GM19023 (cell line): ENCODE results near the gene ARFGEF3.

Experiments
- ATAC-seq: cut with Tn5 transposase; IDR thresholded peaks from one replicate; pipeline ENCODE4 v1.9.1; 2021; ENCODE audit warnings: mild to moderate bottlenecking, moderate library complexity; ENCODE audit not compliant: unreplicated experiment

Gene ARFGEF3

GRCh38 chr6:138238368-138238767 lies 76.6 kb downstream of the ARFGEF3 start:
- no peak for ATAC-seq

DNA sequence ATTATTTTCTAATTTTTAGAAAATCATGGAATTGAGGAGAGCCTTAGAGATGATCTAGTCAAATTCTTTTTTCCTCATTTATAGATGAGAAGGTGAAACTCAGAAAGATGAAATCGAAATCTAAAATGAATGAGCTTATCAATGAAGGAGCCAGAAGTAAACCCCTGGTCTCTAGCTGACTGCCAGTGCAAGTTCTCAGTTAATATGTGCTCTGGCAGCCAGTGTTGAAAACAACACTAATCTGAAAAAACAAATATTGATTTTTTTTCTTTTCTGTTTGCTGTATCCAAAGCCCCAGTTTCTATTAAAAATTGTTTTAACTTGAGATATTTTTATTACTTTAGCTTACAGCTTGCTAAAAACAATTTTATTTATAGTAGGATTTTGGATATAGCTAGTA lies 78.0 kb downstream of the ARFGEF3 start:
- ATAC-seq, result no peak

DNA sequence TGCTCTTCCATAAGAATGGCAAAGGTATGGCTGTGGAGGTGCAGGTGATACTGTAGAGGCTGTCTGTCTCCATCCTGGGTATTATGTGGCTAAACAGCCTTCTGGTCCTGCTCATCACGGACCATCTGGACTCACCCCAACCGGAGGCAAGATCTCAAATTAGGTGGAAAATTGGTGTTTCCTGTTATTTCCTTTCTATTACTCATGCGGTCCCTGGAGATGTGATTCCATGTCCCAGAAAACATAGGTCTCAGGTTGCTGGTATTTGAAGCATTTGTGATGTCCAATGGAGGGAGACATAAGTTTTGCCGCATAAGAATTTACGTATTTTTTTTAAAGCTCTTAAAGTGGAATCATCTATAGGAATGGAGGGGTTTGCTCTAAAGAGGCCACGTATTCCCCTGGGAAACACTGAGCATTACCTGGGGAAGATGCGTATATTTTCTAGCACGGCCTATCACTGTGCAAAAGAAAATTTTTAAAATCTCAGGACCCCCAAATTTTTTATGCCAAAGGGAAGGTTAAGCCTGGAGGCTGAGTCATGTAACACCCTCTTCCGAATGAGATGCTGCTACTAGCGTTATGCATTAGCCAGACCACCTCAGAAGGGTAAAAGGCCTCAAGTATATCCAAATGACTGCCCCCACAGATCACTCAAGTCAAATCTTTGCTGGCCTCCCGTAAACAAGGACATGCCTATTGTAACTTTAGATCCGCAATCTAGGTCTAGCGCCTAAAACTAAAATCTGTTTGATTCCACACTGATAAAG lies 78.9 kb downstream of the ARFGEF3 start:
- ATAC-seq, result no peak

DNA sequence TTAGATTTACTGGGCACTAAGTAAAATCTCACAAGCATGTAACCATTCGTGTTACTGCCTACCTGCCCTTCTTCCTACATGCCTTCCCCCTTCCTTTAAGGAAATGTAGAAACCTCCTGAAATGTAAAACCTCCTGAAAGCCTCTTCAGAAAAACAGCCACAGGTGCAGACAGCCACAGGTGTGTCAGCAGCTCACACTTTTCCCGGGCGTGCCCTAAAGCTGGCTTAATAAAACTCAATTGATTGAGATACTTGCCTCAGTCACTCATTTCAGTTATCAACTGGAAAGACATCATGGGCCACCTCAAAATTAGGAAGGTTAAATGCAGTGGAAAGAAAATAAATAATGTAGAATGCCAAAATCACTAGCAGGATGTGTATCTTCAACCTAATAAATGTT lies 79.6 kb downstream of the ARFGEF3 start:
- ATAC-seq, result no peak

GRCh38 chr6:138241934-138242333 lies 80.2 kb downstream of the ARFGEF3 start:
- no peak for ATAC-seq

GRCh38 chr6:138242987-138243592 lies 81.4 kb downstream of the ARFGEF3 start:
- ATAC-seq, result no peak

GRCh38 chr6:138245751-138246150 lies 84.0 kb downstream of the ARFGEF3 start:
- ATAC-seq, result no peak

DNA sequence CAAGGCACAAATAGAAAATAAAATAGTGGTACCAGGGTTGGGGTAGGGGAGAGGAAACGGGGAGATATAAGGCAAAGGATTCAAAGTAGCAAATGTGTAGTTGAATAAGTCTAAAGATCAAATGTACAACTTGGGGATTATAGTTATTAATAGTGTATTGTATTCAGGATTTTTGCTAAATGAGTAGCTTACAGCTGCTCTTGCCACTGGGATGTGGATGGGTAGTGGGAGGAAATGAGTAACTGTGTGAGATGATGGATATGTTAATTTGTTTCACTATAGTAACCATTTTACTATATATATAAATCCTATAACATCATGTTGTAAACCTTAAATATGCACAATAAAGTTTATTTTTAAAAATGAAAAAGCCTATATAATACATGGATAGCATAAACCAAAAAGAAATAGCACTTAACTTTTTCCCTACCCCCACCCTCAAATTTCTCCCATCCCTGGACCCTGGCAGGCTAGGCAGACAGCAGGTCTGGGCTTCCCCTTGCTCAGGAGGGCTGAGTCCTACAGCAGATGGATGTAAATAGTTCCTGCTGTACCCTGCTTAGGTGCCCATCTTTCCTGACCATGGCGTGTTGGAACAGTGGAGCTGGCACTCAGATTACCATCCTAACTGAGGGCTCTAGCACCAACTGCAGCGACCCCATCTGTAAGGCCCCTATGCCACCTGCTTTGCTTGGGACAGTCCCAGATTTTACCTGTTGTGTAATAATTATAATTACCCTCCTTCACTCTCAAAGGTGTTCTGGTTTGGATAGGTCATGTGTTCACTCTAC lies 85.1 kb downstream of the ARFGEF3 start:
- no peak for ATAC-seq

GRCh38 chr6:138248011-138248410 lies 86.3 kb downstream of the ARFGEF3 start:
- ATAC-seq, result no peak

- no peak for ATAC-seq
Measured at GRCh38 chr6:138248878-138249277, 87.1 kb downstream of the ARFGEF3 start.

- no peak for ATAC-seq
Measured at GRCh38 chr6:138250053-138250452, 88.3 kb downstream of the ARFGEF3 start.

DNA sequence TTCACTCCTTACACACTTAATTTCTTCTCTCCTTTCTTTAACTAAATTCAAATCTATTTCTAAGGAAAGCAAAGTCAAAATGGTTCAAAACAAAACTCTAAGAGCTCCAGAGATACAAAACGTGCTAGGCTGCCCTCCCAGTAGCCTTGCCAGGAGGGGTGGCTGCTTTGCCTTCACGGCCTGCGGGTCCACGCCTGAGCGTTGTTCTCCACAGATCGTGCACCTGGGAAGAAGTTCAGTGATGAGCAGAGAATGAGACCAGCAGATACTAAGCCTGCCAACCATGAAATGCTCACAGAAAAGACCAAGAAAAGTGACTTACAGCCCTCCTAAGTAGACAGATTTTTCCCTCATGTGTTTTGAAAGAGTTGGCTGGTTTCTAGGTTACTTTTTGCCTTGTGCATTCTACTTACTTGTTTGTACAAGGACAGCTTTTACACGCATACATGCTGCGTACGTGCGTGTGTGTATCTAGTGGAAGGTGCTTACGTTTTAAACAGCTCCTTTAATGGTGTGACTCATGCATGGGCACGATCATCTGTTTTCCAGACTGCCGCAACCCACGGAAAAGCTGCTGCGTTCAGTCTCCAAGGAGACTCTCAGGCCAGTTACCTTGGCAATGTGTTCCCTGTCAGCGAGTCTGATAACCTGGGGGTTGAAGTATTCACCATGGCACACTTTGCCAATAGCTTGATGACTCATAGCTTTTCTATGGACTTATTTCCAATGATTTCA lies 88.9 kb downstream of the ARFGEF3 start:
- ATAC-seq, result no peak

DNA sequence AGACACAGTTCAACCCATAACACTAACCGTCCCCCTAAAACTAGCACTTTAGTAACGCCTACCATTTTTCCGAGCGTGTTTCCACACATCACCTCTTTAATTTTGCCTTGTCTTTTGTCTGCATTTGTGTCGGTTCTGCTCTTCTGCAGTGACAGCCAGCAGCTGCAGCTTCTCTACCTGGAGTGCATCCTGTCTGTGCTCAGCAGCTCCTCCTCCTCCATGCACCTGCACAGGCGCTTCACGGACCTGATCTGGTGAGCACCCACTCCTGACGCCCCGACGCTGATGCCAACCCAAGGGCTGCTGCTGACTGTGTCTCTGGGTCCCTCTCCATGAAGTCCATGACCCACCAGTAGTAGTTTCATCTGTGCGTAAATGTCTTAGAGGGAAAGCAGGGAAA lies 92.0 kb downstream of the ARFGEF3 start:
- ATAC-seq, result no peak

- no peak for ATAC-seq
Measured at GRCh38 chr6:138255443-138255842, 93.7 kb downstream of the ARFGEF3 start.

DNA sequence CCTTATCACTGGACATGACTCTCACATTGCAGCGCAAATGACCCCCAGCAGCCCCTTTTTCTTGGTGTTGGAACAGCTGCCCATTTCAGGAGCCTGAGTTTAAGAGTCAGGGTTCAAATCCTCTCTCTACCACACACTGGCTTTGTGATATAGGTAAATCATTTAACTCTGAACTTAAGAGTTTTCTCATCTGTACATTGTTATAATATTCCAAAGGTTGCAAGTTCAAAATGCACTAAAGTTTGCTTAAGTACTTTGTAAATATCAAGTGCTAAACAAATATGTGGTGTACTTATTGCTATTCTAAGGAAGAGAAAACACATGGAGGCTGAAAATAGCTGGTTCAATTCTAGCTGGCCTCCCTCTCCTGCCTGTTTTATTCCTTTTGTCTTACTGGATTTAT lies 95.9 kb downstream of the ARFGEF3 start:
- no peak for ATAC-seq

DNA sequence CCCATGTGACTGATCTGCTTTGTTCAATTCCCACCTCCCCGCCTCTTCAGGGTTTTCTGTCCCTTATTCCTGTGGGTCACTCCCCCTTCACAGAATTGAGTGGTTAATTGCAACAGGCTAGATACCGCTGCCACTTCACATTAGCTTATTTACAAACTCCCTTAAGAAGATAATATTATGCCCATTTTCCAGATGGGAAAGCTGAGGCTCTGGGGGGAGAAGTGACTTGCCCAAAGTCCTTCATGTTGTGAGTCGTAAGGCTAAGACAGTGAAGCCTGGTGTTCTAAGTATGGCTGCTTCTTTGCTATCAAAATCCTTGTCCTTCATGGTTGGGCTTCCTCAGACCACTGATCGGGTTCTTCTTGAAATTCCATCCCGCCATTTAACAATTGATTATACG lies 96.5 kb downstream of the ARFGEF3 start:
- ATAC-seq, result no peak

- no peak for ATAC-seq
Measured at GRCh38 chr6:138258991-138259390, 97.3 kb downstream of the ARFGEF3 start.

DNA sequence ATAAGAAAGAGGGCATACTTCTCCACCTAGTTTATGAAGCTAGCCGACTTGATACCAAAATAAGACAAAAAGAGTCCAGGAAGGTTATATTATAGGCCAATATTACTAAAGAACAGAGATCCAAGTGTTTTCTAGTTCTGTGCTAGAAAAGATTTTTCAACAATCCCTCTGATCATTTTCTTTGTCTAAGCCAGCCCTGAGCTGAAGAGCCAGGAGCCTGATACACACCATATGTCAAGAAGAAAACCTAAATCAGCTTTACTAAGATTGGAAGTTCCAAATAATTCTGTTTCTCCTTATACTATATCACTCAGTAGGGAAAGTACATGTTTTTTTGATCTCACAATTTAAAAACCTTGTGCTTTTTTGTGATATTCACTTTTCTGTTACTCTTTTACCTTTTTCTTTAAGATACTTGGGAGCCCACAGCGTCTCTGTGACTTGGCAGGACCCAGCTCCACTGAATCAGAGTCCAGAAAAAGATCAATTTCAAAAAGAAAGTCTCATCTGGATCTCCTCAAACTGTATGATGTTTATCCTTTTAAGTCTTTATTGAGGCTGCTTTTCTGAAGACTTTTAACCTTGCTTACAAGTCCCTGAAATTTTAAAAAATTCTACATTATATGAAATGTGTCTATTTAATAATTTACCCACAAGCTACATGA lies 99.5 kb downstream of the ARFGEF3 start:
- no peak for ATAC-seq

DNA sequence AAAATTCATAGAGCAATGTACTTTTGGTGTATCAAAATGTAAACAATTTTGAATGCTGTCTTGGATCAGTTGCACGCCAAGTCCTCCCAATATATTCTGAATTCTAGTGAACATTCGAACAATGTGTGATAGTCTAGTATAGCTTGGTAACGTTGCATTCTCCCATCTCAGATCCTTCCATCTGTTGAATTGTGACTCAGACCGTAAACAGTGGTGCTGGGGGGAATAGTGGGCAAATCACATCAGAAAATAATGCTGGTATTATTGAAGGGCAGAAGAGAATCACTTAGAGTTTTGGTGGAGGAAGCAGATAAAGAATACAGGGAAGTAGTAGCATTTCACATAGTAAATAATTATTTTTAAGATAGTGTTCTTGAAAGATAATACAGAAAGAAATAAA lies 102.2 kb downstream of the ARFGEF3 start:
- ATAC-seq, result no peak

- ATAC-seq, result no peak
Measured at GRCh38 chr6:138264372-138264880, 102.7 kb downstream of the ARFGEF3 start.
